ENCODE data around the gene PMP22.

The PMP22 gene

DNA sequence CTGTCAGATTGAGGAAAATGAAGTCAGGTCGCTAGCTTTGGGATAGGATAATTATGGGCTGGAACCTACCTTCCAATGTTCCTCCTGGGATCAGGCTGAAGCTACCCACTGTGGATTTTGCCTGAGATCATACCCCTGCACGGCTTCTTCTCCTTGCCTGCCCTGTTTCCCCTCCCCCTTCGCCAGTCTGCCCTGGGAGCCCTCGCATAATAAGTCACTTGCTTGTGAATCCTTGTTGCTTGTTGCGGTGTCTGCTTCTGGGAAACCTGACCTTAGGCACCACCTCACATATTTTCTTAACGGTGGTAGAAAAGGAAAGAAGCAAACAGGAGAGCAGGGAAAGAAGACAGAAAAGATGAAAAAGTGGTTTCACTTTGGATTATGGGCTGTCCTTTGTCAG lies 13.3 kb upstream of the PMP22 start:
- in situ Hi-C loops (cut with MboI; ENCODE audit: low sequenced_read_pairs): no loop called here

DNA sequence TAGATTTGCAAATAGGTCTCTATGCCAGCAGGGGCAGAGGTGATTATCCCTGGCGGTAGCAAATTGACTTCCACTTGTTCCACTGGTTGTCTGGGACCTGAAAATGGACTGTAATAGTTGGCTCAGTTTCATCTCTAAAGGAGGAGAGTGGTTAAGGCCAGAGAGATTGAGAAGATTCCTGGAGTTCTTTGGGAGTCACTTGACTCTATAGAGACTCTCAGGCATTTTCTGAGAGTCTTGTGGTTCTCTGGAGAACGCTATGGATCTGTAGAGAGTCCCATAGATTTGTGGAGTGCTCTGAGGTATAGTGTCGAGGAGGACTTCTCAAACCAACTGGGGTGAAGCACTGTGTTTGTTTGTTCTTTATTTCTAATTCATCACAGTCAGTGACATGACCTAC lies 8.9 kb upstream of the PMP22 start:
- in situ Hi-C loops (cut with MboI; ENCODE audit: low sequenced_read_pairs): loop anchor here (25.0 kb wide), 1 partner anchor 238 kb away; no protein-coding TSS in a partner anchor

DNA sequence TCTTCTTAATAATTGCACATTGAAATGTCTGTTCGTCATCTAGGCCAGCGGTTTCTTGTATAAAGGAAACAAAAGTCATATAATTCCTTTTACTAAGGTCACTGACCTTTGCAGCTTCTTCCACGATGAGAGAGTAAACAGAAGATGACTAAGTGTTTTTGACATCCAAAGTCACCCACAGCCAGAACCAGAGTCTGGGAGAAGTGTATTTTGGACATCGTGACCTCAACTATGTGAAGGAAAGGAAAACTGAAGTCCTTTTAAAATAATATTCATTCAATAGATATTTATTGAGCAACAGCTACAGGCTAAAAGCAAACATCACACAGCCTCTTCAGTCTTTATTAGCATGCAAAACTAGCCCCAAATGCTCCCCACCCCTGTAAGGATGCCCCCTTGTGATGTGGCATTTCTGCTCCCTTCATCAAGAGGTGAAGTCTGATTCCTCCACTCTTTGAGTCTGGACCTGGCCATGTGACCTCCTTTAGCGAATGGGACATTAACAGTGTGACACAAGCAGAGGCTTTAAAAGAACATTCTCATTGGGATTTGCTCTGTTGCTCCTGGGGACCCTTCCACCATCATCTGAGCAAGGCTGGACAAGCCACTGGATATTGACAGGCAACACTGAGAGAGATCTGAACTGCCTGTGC lies 8.1 kb upstream of the PMP22 start:
- in situ Hi-C loops (cut with MboI; ENCODE audit: low sequenced_read_pairs): loop anchor here (25.0 kb wide), 1 partner anchor 239 kb away; no protein-coding TSS in a partner anchor

DNA sequence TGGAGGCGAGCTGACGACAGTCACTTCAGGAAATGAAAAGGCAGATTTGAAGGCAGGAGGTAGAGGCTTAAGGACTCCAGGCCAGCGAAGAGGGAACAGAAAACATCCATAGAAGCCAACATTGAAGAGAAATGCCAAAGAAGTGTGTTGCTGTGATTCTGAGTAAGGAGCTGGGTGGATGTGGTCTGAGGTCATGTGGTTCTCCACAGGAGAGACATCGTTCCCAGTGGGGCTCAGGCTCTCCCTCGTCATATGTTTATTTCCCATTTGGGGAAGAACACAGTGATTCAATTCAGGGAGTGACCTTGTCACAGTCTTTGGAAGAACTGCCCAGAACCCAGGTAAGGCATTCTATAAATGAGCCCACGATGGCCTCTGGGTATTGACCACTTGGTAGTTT lies 6.6 kb upstream of the PMP22 start:
- in situ Hi-C loops (cut with MboI; ENCODE audit: low sequenced_read_pairs): loop anchor here (25.0 kb wide), 1 partner anchor 241 kb away; no protein-coding TSS in a partner anchor

DNA sequence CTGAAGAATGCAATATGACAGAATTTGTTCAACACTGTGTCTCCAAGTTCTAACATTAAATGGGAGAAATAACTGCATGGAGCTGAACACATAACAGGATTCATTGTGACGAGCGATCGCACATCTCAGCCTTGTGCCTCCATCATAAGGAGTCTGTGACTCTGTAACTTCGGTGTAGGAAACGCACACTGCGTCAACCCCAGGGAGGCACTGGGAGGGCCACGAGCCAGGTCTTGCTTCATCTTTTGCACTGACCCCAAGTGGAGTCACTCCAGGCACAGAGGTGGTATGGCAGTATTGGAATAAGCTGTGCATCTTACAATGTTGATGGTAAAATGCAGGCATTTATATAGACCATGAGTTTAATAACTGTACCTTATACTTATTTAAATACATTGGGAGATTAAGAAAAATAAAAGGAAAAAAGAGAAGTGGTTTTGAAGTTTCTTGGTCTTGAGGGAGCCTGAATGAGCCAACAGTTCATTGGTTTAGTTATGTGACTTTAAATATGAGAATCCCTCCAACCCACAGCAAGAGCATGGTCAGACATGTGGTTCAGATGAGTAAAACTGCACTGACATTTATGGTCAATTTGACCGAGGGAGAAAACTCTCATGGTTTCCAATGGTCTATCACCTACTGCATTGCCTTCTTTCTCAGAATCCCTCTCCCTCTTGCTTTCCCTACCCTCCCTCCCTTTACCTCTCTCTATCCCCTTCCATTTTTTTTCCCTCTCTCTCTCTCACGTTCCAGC lies 5.7 kb upstream of the PMP22 start:
- in situ Hi-C loops (cut with MboI; ENCODE audit: low sequenced_read_pairs): loop anchor here (25.0 kb wide), 1 partner anchor 241 kb away; no protein-coding TSS in a partner anchor

DNA sequence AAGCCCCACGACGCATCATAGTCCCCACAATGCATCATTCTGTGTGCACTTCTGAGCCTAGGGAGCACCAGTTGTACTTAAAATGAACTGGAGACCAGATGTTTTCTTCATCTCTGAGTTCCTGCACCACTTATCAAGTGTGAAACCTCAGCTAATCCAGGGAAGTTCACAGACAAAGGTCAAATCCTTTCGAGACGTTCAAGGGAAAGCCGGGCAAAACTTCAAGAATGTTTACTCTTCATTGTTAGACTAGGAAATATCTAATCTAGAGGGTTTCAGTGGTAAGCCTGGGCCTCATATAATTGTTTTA lies 4.6 kb upstream of the PMP22 start:
- in situ Hi-C loops (cut with MboI; ENCODE audit: low sequenced_read_pairs): loop anchor here (25.0 kb wide), 1 partner anchor 243 kb away; no protein-coding TSS in a partner anchor

DNA sequence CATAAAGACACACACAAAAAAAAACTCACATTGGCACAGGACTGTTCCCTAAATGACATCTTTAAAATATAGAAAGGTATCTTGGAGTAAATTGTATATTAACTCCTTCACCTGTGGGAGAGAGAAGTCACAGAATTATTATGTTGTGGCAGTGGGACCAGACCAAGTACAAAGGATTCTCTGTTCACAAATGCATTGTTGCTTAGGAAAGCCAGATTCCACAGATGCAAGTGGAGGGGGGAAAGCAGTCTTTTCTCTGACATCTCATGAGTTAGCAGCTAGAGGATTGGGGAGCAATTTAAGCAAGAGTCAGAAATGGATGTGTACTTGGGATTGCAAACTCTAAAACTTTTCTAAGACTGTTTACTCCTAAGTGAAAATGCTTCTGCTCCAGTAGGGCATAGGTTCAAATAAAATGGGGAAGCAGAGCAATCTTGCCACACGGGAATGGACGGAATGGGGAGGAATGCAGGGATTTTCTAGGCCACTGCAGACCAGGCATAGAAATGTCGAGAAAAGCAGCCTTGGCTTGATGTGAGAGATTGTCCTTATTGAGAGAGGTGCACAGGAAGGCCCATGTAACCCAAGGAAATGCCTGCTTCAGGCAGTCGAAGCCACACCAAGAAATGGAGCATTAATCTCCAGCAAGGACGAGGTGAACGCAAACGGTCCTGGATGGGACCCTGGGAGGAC lies 4.1 kb upstream of the PMP22 start:
- in situ Hi-C loops (cut with MboI; ENCODE audit: low sequenced_read_pairs): loop anchor here (25.0 kb wide), 1 partner anchor 243 kb away; no protein-coding TSS in a partner anchor

DNA sequence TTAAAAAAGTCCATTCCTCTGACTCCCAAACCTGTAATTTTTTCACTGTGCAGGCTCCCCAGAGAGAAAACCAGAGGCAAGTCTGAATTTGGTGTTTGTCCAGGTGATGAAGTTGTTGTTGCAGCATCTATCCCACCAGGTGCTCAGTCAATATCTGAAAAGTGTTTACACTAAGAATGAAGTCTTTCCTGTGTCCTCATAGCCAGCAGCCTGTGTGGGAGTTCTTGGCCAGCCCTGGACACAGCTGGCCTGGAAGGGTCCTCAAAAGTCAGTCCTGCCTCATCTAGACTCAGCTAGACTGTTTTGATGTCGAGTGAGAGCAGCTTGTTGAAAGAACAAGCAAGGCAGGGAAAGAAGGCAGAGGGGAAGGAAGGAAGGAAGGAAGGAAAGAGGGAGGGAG lies 3.3 kb upstream of the PMP22 start:
- in situ Hi-C loops (cut with MboI; ENCODE audit: low sequenced_read_pairs): loop anchor here (25.0 kb wide), 1 partner anchor 244 kb away; no protein-coding TSS in a partner anchor

DNA sequence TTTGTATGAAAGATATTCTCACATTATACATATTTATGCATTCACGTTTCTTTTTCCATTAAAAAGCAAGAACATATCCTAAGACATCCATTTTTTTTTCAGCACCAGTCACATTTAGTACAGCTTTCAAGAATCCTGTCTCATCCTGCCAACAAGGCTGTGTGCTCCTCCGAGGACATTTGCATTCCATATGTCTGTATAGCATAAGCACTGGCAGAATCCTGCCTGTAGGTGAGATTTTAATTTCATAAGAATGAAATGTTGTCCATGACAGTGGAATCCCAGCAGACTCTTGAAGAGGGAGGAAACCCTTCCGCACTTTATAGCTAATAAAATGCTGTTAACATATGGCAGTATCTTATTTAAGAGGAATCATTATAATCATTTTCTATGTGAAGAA lies 2.9 kb upstream of the PMP22 start:
- in situ Hi-C loops (cut with MboI; ENCODE audit: low sequenced_read_pairs): loop anchor here (25.0 kb wide), 1 partner anchor 244 kb away; no protein-coding TSS in a partner anchor

DNA sequence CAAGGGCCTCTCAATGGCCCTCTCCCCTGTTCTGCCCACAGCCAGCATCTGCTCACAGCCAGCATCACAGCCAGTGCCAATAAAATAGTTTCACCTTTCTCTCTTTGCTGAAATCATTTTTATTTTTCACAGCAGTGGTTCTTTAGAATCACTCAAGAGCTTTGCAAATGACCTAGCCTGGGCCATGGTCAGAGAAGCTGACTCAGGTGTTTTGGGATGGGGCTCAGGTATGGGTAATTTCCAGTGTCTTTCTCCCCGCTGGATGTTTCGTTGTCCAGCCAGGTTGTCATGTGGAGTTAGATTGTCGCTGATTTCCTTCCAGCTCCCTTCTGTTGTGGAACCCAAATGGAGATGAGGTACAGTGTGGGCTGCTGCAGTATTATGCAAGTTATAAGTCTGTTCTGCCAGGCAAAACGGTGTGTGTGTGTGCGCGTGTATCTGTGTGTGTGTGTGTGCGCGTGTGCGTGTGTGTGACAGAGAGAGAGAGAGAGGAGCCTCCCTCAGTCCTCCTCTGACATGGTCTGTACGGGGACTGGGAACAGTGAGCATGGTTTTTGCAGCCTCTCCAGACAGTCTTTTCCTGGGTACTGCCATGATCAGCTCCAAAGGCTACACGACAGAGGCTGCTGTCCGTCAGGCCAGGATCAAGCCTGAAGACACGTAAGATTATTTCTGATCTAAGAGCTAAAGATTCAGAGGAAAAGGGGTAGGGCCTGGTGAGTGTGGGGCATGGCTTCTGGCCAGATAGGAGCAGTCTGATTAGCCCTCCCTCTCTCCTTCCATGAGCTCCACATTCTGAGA lies 1.4 kb upstream of the PMP22 start:
- in situ Hi-C loops (cut with MboI; ENCODE audit: low sequenced_read_pairs): loop anchor here (25.0 kb wide), 1 partner anchor 246 kb away; no protein-coding TSS in a partner anchor

DNA sequence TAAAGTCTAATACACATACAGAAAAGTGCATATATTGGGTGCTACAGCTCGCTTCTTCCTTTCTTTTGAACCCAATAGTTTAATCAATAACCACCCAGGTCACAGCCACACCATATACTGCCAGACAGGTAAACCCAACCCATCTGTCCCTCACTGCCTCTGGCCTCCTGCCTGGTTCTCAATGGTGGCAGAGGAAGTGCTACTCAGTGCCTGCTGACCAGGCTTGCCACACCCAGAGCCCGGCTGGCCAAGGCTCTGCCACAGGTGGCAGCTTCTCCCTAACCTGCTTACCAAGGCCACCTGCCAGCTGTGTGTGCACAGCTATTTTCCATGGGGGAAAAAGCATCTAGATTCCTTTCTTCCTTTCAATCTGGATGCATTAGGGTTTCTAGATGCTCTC lies 584 bp downstream of the PMP22 start:
- in situ Hi-C loops (cut with MboI; ENCODE audit: low sequenced_read_pairs): loop anchor here (25.0 kb wide), 1 partner anchor 248 kb away; no protein-coding TSS in a partner anchor

DNA sequence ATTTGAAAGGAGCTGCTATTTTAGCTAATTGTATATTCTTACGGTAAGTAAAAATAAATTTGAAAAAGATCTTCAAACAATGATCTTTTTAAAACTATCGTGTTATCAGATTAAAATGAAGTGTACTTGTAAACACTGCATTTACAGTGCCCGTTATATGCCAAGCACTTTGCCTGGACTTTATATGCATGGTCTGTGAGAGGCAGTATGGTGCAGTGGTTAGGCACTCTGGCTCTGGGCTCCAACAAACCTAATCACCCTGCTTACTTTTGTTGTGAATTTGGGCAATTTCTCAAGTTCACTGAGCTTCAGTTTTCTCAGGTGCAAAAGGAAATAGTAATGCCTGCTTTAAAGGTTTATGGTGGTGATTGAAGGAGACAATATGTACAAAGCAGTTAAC lies 1.4 kb downstream of the PMP22 start:
- in situ Hi-C loops (cut with MboI; ENCODE audit: low sequenced_read_pairs): loop anchor here (25.0 kb wide), 1 partner anchor 249 kb away; no protein-coding TSS in a partner anchor

DNA sequence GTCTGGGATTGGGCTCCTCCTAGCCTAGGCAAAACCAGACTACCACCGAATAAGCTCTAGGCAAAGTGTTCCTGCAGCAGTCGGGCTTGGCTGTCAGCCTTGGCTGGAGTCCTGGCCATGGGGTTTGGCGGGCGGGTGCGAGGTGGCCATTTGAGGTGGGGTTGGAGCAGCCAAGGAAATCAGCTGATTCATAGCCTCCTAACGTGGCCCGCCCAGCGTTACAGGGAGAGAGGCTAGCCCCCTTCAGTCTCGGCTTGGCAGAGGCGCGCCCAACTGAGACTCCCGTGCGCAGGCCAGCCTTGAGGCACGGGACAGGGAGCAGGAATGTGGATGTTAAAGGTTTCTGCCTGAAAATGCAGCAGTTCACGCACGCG lies 1.9 kb downstream of the PMP22 start:
- in situ Hi-C loops (cut with MboI; ENCODE audit: low sequenced_read_pairs): loop anchor here (25.0 kb wide), 1 partner anchor 249 kb away; no protein-coding TSS in a partner anchor

DNA sequence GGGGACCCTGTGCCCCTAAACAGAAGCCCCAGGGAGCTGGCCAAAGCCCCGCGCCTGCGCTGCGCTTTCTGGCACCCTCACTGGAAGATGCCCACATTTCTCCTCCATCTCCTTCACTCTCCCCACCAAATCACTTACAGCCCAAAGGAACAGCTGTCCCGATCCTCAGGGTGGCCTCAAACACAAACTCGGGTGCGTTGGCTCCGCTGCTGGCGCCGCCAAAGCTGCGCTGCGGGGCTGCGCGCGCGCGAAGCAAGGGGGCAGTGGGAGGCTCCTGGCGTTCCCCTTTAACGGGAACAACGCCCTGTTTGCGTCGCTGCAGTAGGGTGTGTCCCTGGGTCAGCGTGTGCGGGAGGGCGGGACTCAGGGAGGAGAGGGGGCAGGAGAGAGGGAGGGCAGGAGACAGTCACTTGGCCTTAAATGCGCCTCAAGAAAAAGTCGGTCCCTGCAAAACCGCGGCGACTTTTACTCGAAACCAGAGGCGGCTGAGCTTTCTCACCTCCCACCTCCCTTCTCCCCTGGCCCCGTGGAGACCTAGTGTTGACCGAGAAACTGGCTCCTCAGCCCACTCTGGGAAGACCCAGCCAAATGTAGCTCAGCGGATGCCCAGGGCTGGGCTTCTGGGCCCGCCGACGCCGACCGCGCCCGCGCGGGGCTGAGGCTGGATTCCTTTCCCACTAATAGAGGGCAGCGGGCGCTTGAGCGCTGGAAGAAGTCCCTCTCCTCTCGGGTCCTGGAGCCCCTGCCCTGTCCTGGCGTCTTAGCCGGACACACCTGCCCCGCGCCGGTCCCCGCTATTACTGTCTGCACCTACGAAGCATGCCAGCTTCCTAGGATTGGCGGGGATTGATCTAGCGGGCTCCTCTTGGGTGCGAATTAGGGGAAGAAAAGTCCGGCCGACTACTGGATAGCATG lies 2.6 kb downstream of the PMP22 start:
- in situ Hi-C loops (cut with MboI; ENCODE audit: low sequenced_read_pairs): loop anchor here (25.0 kb wide), 1 partner anchor 250 kb away; no protein-coding TSS in a partner anchor

DNA sequence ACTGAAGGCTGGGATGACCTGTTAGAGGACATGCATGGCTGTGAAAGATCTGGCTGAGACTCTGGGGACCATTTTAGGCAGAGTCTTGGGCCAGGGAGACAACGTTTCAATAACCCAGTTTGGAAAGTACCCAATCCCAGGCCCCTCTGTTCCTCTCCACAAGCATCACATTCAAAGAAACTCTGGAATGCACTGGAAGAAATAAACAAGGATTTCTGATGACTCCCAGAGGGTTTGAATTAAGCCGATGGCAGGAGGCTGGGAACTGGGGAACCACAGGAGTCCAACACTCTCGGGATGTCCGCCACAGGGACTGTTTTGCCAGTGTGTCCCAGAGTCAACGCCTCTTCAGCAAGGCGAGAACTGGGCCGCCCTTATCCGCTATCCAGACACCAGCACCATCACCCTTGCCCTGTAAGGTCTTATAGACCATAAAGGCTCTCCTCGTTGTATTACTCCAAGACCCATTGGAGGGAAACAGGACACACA lies 3.3 kb downstream of the PMP22 start:
- in situ Hi-C loops (cut with MboI; ENCODE audit: low sequenced_read_pairs): loop anchor here (25.0 kb wide), 1 partner anchor 250 kb away; no protein-coding TSS in a partner anchor

DNA sequence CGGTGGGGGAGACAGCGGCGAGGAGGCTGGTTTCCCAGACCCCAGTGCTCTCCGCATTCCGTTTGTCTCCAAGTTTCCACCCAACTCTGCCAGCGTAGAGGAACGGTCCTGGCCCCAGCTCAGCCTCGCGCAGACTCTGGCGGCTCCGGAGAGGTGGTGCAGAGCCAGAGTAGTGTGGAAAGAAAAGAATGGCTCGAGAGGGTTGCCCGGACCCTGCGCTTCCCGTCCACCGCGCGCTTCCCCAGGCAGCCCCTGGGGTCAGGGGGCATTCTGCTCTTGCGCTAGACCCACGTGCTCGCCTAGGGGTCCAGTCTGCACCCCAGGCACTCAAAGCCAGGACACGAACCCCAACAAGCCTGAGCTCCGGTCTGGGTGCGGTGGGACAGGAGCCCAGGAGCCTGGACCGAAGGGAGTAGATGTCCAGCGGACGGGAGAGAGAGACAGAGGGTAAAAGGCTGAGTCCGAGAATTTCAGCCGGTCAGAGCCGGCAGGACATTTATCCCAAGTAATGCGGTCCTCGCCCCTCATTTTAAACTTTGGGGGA lies 3.8 kb downstream of the PMP22 start:
- in situ Hi-C loops (cut with MboI; ENCODE audit: low sequenced_read_pairs): loop anchor here (25.0 kb wide), 1 partner anchor 251 kb away; no protein-coding TSS in a partner anchor

DNA sequence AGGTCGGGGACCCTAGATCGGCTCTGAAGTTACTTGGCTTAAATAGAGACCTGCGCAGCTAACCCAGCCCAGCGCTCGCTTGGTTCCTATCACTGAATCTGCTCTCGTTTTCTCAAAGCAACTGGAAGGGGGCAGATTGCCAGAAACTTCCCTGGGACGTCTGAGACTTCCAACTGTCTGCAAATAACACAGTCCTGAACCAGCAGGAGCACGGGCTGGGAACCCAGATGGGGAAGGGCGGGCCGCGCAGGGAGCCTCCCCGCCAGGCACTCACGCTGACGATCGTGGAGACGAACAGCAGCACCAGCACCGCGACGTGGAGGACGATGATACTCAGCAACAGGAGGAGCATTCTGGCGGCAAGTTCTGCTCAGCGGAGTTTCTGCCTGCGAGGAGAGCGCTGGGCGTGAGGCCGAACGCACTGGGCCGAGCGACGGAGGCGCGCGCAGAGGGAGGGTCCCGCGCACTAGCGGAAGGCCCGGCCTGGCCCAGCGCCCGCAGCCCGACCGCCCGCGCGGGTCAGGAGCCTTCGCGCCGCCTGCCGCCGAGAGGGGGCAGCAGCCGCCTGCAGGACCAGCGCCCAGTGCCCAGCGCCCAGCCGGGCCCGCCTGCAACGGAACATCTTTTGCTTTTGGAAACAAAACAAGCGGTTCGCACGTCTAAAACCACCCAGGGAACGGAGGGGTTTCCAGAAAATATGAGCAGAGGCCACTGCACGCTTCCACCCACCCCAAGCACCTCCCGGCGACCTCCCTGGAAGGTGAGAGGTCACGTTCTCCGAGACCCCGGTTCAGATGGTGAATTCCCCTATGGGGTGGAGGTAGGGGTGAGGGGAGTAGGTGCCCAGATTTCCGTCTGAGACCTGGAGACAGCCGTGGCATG lies 4.5 kb downstream of the PMP22 start:
- in situ Hi-C loops (cut with MboI; ENCODE audit: low sequenced_read_pairs): loop anchor here (25.0 kb wide), 1 partner anchor 252 kb away; no protein-coding TSS in a partner anchor

All from HL-60/S4 treated with phorbol 12-myristate 13-acetate at 8.2 ng/mL for 4 days and 3 days (cell line).